22Rv1 (cell line): ENCODE results near the gene LUC7L2.

Experiments
- CTCF ChIP-seq: fragments of 450-650 bp; IDR thresholded peaks from 2 replicates; pipeline ENCODE4 v1.5.1; 2017; ENCODE audit warnings: mild to moderate bottlenecking
- ZFX ChIP-seq: fragments of 450-650 bp; IDR thresholded peaks from 2 replicates; pipeline ENCODE4 v1.6.1; 2017; ENCODE audit warnings: antibody characterized with exemption, borderline replicate concordance

- TF ChIP-seq CTCF (no peak), ZFX (no peak)
These were observed 8.7 kb upstream of the LUC7L2 start for GRCh38 chr7:139351027-139351426.
